GM19238 (cell line): Measurements from ENCODE around the gene ARHGAP23.

Experiments used
- DNase-seq: peaks from one replicate; pipeline ENCODE4 v3.0.0; 2011; ENCODE audit warnings: low spot score; ENCODE audit not compliant: insufficient read length

Gene ARHGAP23

DNA sequence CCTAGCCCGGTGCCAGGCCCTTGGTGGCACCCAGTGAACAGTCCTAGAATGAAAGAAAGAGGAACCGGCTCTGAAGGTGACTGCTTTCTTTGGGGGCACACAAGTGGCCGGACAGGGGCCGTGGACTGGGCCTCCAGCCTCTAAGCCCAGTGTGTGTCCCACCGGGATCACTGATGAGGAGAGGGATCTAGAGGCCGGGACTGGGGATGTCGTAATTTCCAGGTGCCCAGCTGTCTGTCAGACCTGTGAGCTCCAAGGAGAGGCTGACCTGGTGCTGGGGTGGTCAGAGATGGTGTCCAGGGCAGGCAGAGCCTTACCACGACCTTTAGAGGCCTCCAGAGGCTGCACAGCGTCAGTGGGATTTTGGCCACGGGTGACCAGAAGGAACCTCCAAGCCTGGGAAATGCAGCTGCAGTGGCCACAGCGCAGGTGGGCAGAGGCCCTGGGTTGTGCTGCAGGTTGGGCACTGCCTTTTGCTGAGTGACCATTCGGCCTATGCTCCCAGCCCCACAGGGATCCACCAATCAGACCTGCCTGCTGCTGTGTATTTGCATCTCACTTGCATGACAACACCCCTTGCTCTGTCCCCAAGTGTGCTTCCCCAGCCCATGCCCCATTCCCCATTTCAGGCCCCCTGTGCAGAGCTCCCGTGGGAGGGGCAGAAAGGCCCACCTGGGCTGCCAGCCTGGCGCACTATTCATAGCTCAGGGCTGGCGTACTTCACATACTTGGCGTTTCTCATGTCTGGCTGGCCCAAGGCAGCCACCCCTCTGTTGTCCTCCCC, 12.5 kb downstream of the ARHGAP23 start:
- no peak for DNase-seq

DNA sequence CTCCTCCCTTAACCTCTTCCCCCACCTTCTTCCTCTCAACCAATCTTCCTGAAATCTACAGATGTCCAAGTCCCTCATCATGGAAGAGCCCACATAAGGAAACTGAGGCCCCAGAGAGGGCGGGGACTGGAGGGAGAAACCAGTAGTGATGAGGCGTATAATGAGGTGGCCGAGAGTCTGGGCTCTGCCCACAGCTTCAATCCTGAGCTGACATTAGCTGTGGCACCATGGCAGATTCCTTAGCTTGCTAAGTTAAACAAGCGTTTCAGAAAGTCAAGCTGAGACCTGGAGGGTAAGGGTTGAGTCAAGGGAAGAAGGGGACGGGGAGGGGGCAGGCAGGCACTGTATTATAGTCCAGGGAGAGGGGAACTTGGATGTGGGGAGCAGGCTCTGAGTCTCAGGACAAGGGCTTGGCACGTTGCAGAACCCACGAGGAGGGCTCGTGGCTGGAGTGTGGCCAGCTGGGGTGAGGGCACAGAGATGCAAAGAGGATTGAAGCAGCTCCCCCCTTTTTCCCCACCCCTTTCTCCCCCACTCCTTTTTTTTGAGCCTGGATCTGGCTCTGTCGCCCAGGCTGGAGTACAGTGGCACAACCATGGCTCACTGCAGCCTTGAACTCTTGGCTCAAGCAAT, 13.3 kb downstream of the ARHGAP23 start:
- no peak for DNase-seq

DNA sequence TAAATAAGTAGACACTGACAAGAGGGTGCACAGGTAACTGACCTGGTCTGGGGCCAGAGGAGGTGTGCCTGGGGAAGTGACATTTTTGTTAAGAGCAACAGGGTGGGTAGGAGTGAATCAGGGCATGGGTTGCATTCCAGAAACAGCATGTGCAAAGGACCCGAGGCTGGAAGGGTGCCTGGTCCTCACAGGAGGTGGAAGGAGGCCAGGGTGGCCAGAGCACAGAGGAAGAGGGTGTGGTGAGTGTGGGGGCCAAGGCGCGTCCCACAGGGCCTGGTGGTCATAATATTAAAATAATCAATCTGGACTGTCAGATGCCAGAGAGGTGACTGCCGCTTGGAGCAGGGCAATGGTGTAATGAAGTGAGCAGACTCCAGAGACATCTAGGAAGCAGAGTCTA, 14.3 kb downstream of the ARHGAP23 start:
- DNase-seq: no peak

DNA sequence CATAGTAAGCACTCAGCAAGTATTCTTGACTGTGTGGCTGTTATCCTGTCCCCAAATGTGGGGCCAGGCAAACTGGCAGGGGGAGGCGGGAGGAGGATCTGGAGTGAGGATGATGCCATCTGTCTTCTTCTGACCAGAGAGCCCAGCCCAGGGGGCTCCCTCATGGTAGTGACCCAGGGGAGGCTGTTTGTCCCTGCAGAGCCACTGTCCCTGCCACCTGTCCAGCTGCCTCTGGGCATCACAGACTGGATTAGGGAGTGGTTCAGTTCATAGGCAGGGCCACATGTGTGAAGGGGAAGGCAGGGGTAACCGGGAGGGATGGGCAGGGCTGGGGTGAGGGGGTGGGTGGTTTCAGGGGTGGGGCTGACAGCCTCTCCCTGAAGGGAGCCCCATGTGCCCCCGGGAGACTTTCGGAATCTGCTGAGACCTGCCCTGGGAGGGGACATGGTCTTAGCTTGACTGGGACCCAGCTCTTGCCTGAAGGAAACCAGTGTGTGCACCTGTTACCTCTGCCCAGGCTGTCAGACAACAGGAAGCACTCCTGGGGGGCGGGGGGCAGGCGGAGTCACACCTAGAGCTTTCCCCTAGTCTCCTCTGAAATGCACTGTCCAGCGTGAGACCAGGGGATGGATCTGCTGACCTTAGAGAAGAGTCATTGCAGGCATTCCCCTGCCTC, 15.2 kb downstream of the ARHGAP23 start:
- no peak for DNase-seq

DNA sequence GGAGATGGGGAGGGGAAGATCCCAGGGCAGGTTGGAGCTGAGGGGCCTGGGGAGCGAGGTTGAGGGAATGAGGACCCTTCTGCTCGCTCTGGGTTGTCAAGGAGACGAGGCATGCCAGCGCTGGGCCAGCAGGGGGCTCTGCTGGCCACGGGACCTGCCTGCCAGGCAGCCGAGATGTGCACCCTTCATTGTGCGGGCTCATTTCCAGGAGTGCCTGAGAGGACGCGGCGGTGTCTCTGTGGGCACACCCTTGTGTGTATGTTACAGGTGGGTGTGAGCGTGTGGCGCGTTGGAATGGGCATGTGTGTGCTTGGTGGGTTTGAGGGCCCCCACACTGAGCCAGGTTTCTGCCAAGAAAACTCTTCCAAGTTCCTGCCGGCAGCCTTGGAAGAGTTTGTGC, 15.9 kb downstream of the ARHGAP23 start:
- DNase-seq: peak; percentile 65

DNA sequence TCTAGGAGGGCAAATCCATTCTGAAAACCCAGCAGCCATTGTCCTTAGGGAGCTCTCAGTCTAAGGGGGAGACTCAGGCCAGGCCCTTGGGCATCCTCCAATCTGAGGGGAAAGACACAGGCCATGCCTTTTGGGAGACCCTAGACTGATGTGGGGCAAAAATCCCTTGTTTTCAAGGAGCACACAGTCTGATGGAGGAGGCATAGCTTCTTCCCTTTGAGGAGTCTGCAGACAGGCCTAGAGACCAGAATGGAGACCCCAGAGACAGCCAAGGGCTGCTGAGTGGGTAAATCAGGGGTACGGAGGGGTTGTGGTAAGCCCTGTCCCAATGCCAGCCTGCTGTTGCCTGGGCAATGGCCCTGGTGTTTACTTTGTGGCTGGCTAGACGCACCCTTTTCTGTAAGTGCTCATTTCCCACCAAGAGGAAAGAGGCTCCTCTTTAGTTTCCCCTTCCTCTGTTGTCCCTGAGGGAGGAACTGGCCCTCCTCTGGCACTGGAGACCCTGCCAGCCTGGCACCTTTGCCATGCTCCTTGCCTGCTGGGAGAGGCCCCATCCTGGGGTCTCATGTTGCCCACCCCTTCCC, 19.3 kb downstream of the ARHGAP23 start:
- no peak for DNase-seq

DNA sequence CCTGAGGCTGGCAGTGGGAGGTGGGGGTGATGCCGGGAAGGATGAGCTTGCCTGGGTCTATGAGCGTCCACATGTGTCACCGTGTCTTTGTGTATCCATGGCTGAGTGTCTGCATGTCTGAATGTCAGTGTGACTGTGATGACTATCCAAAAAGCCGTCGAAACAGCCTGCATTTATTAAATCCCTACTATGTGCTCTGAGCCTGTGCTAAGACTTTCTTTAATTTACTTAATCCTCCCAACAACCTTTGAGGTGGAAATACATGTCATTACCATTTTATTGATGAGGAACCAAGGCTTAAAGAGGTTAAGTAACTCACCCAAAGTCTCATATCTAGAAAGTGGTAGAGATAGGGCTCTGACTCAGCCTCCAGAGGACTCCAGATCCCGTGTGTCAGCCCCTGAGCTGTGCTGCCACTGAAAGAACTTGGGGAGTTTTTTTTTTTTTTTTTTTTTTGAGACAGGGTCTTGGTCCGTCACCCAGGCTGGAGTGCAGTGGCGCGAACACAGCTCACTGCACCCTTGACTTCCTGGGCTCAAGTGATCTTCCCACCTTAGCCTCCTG, 20.0 kb downstream of the ARHGAP23 start:
- DNase-seq: no peak

DNA sequence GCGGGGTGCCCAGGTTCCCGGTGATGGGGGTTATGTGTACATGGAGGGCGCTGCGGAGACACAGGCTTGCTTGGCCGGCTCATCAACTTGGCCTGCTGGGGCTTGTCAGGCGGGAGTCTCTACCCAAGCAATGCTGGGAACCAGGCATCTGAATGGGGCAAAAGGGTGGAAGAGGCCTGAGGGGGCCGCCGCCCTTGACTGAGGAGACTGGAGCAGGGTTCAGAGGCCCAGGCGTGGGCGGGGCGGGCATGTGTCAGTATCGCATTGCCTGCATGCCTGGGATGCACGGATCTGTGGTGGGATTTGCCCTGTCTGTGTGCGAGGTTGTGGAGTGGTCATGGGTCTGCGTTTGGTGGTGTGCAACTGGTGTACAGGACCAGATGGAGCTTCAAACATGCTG, 21.1 kb downstream of the ARHGAP23 start:
- DNase-seq: no peak

DNA sequence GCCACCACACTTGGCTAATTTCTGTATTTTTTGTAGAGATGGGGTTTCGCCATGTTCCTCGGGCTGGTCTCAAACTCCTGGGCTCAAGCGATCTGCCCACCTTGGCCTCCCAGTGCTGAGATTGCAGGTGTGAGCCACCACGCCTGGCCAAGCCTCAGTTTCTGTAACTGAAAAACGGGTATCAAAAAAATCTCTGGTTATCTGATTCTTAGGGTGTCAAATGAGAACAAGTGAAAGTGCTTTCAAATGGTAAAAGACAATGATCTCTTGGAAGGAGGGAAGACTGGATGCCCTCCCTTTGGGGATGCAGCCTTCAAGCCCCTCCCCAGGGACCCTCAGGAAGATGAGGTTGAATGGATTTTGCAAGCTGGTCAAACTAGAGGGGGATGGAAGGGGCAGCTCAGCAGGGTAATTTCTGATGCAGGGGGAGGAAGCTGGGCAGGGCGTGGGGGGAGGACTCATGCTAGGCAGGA, 22.3 kb downstream of the ARHGAP23 start:
- no peak for DNase-seq

DNA sequence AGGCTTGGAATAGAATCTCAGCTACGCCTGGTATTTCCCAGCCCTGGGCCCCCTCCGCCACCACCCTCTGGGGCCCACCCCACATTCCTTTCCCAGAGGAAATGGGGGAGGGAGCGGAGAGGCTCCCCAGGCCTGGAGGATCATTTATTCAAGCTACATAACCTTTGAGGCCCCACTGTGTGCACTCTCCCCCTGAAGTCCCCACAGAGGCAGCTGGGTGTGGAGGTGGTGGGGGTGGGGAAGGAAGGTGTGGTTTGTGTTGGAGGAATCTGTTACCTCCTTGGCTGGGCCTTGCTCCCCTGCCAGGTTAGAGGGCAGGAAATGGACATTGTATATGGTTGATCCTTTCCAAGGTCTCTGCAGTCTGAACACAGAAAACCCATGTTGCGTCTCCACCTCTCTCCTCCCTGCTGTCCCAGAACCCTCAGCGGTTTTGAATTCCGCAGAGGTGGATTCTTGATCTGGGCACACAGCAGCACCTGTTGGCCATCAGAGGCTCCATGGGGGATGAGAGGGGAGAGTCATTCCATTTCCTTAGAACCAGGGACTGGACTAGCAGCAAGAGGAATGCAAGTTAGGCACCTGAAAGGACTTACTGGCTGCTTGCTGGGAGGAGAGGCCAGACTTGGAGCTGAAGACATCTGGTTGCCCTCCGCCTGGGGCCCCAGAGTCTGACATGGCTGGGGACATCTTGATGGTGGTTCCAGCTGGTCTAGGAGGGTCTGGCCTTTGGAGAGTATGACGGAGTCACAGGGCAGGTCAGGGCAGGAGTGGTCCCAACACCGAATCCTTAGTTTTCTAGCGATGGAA, 23.0 kb downstream of the ARHGAP23 start:
- DNase-seq: no peak

DNA sequence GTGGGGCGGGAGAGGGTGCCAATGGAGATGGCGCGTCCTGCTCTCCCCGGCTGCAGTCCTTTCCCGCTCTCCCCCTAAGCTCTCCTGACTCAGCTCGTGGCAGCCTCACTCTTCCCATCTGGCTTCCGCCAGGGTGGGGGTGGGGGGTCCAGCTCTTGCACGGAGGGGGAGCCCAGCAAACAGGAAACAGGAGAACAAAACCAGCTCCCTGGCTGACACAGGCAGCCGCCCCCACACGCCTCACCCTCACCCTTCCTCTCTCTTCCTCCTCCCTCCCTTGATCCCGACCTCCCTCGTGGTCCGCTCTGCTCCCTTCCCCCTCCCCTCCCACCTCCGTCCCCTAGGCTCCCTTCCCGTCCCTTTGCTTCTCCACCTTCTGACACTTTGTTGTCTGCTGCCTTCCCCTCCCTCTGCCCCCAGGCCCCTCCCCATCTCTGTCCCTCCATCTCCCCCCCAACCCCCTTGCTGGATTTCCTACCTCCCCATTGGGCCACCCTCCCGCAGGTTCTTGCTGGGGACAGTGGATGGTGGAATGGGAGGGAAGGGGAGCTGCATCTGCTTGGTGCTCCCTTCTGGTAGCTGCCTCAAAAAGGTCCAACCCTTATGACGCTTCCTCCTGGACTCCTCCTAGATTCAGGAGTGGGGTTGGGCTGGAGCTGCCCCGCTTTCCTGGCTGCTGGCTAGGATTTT, 23.7 kb downstream of the ARHGAP23 start:
- DNase-seq: no peak

DNA sequence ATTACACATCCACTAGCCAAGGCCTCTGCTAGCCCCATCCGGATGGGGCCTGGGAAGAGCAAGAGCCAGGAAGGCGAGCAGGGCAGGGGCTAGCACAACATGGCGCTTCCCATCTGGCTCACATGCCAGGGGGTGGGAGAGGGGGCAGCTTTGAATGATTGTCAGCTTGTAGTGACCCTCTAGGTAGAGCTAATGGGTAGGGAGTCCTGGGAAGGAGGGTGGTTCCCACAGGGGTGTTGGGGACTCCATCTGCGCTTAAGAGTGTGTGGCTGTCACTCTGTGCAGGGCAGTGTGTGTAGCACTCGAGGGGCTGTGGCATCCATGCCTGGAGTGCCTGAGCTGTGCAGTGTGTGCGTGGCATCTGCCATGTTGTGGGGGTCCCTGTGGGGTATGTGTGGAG, 24.5 kb downstream of the ARHGAP23 start:
- no peak for DNase-seq

DNA sequence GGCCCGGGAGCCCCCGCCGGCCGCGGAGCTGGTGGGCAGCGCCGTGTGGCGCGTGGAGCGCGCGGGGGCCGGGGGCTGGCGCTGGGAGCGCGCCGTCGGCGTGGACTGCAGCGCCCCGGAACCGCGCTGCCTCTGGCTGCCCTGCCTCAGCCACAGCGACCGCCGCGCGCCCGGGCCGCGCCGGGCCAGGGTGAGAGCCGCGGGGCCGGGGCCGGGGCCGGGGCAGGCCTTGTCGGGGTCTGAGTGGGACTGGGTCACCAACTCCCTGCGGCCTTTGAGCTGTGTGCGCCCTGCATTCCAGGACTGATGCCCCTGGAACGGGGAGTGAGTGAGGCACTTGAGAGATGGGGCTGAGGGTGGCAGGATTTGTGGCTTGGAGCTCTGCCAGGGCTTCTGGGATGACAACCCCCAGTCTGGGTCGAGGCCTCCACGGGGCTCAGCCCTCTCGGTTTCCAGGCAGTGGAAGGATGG, 25.7 kb downstream of the ARHGAP23 start:
- no peak for DNase-seq

DNA sequence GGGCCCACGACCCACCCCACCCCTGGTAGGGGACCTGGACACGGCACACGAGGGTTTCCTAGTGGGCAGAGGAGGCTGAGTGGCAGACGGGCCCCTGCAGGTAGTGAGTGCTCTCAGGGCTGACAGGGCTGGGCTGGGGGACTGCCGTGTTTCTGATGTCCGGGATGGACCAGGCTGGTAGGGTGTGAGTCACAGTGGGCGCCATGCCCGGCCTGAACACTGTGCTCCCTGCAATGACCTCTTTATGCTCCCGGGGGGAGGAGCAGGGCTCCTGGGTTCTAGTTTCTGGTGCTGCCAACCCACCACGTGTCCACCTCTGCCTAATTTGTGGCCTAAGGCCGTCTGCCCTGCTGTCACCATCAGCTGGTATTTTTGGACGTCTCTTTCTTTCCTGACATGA, 26.3 kb downstream of the ARHGAP23 start:
- DNase-seq: no peak

DNA sequence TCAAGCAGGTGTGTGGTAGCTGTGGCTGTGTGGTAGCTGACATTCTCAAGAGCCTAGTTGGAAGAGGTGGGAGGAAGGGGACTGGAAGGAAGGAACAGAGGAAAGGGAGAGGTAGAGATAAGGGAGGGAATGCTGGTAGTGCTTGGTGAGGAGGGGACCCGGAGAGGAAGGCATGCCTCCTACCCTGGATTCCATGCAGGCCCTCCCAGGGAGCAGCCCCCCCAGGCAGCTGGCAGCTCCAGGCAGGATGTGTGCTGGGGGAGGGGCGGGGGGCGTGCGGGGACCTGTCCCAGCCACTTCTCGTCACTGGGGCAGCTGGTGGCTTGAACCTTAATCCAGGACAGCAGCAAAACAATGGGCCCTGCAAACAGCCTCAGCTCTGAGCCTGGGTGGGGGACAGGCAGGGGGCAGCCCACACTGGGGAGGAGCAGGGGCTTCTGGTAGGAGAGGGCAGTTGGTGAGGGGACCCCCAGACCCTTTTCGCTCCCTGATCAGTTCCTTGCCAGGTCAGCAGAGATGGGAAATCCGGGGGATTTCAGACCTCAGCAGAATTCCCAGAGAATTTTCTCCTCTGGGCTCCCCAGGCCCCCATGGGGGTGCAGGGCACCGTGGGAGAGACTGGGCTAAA, 27.1 kb downstream of the ARHGAP23 start:
- DNase-seq: no peak

DNA sequence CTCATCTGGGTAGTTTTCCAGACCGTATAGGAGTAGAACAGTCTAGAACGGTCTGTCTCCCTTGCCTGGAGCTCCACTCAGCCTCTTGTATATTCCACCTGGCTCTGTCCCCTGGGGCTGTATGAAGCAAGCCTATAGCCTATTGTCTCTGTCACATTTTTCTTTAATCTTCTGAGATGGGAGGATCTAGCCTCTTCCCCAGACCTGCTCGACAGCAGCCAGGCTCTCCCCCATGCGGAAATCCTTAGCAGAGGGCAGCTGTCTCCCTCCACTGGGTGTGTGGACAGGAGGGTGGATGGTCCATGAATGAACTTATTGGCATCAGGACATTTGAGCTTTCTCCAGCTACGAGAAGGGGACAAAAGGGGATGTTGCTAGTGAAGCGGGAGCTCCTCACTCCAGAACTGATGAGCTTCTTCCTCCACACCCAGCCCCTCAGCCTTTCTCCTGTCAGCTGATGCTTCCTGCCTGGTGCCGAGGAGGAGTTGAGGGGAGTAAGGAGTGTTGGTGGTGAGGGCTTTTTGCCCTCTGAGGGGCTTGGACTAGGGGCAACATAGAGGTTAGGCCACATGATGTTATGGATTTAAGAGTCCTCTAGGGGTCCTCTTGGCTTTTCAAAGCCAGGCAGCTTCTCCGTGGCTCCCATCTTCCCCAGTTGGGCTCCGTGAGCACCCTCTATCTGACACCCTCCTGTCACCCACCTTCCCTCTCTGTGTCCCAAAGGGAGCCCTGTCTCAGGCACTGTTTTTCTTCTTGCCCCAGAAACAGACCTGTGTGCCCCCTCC, 28.0 kb downstream of the ARHGAP23 start:
- no peak for DNase-seq

DNA sequence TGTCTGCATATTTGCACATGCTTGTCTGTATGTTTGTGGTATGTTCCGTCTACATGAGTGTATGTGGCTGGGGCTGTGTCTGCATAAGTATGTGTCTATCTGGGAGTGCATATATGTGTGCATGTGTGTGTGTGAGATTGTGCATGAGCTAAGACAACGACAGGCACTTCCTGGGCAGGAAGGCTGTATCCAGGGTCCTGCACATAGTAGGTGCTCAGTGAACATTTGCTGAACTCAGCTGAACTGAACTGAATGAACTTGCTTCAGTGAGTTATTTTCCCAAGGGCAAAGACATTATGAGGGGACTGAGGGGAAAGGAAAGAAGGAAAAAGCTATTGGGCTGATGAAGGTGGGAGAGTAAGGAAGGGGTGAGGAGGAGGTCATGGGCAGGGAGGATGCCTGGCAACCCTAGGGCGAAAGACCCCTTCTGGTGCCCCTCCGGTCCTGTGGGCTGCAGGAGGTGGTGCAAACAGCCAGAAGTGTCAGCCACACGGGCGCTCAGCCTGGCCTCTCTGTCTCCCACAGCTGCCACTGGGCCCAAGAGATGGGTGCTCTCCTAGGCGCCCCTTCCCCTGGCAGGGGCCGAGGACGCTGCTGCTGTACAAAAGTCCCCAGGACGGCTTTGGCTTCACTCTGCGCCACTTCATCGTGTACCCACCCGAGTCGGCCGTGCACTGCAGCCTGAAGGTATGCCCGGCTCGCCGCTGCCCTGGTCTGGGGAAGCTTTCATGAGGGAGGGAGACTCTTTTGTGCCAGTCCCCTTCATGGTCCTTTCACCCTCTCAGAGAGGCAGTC, 29.5 kb downstream of the ARHGAP23 start:
- no peak for DNase-seq

DNA sequence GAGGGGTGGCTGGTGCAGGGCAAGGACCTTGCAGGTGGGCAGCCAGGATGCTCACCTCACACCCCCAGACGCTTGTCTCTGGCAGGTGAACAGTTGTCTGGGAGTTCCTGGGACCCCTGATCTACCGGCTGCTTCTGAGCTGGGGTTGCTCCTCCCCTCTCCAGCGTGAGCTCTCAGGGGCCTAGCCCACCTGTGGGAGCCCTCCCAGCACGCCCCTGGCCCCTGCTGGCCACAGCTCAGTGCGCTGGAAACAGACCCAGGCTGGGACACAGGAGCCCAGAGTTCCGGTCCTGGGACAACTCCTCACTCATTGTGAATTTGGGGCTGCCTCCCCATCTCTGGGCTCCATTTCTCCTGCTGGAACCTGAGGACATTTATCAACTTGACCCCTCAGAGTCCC, 30.3 kb downstream of the ARHGAP23 start:
- no peak for DNase-seq
